Measurements from ENCODE around the gene NCMAP. TPM values are rescaled to one million over a fixed set of nuclear protein-coding genes. Genes with fewer than 3 reads are reported as not detected.

Gene NCMAP
- total and polyA plus RNA-seq, 2 of the 8 experiments (the other 6 are each of a cell fraction or from before 2014, with no cell fraction given), result 0.21 to 0.39 TPM

DNA sequence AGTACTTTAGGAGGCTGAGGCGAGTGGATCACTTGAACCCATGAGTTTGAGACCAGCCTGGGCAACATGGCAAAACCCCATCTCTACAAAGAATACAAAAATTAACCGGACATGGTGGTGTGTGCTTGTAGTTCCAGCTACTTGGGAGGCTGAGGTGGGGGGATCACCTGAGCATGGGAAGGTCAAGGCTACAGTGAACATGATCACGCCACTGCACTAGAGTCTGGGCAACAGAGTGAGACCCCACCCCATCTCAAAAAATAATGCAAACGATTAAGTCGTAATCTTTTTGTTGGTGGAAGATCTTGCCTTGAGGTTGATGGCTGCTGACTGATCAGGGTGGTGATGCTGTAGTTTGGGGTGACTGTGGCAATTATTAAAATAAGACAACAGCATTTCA, 47.0 kb upstream of the NCMAP start:
- Histone ChIP-seq H3K9me3 (ENCODE audit: insufficient read depth in 2 of 2, low read depth in 1 of 2, low read length in 1 of 2) (no peaks in the 10 kb centered on the region), H3K27me3 (replicated peaks in 1 of 4; ENCODE audit: control insufficient read depth in 3 of 4, extremely low read depth in 1 of 4, insufficient read depth in 3 of 4, low read length in 3 of 4) (no peaks in the 10 kb centered on the region), H3K23ac (ENCODE audit: insufficient read length) (no peak overlapping the region), H3K79me1 (ENCODE audit: low read depth, low read length) (peaks cover 2% of the 10 kb centered on the region; the same call in 1 of the 2 replicates), H4K8ac (ENCODE audit: extremely low read depth, insufficient read depth, low read length) (no peak overlapping the region), H3K27ac (ENCODE audit: low read depth, low read length) (no peak overlapping the region), H2AFZ (ENCODE audit: low read length) (no peak overlapping the region), H3K4me3 (ENCODE audit: extremely low read depth in 1 of 4, insufficient read depth in 2 of 4, low read depth in 3 of 4, low read length in 4 of 4) (no peak overlapping the region), H2BK20ac (ENCODE audit: low read length) (no peak overlapping the region), H3K56ac (replicated peaks; ENCODE audit: insufficient read length, low read depth, low read length) (no peak overlapping the region), H2BK5ac (ENCODE audit: low read depth, low read length) (no peak overlapping the region), H4K91ac (replicated peaks; ENCODE audit: insufficient read length, low read length) (no peak overlapping the region), H3K79me2 (ENCODE audit: control insufficient read depth in 1 of 2, insufficient read depth in 2 of 2, low read length in 2 of 2) (no peaks in the 10 kb centered on the region; a peak in 2 of 4 replicates), H3K36me3 (ENCODE audit: control insufficient read depth in 2 of 4, insufficient read depth in 4 of 4, low read length in 3 of 4) (no peaks in the 10 kb centered on the region), H4K5ac (ENCODE audit: insufficient read length, low read depth, low read length) (no peak overlapping the region), H2BK120ac (replicated peaks; ENCODE audit: low read depth, low read length) (no peak overlapping the region), H4K20me1 (replicated peaks in 1 of 2; ENCODE audit: control insufficient read depth in 1 of 2, insufficient read depth in 2 of 2, low read length in 2 of 2) (no peaks in the 10 kb centered on the region), H3K14ac (ENCODE audit: insufficient read length) (no peak overlapping the region), H2BK12ac (ENCODE audit: low read depth, low read length) (no peak overlapping the region), H2AK5ac (ENCODE audit: low read depth, low read length) (no peak overlapping the region), H3K9ac (replicated peaks in 1 of 4; ENCODE audit: extremely low read depth in 1 of 4, low read depth in 3 of 4, low read length in 3 of 4) (no peak overlapping the region), H3K18ac (ENCODE audit: extremely low read depth, low read length) (no peak overlapping the region), H3K4me2 (ENCODE audit: insufficient read depth in 1 of 2, low read depth in 2 of 2, low read length in 2 of 2) (no peak overlapping the region; a peak in 1 of 4 replicates), H2BK15ac (ENCODE audit: low read length) (no peak overlapping the region), H3K4ac (replicated peaks; ENCODE audit: insufficient read length, low read depth, low read length) (no peak overlapping the region), H3K23me2 (ENCODE audit: low read depth, low read length) (no peaks in the 10 kb centered on the region), H3K4me1 (replicated peaks in 1 of 4; ENCODE audit: control insufficient read depth in 3 of 4, insufficient read depth in 4 of 4, low read length in 3 of 4) (peaks cover 0 to 15% (median 8%) of the 10 kb centered on the region in 4 experiments; a peak in 5 of 7 replicates)
- DNase-seq (ENCODE audit: low read depth in 1 of 2, low spot score in 2 of 2), result no peak
- 96% methylated on average over 5 of the region's 5 CpGs; no CpG with 5 or more reads in 1 of the 2 experiments for WGBS, 2 experiments (ENCODE audit: extremely low coverage in 1 of 2, insufficient coverage in 1 of 2, insufficient read length in 1 of 2, insufficient replicate concordance in 2 of 2, low coverage in 1 of 2, low lambda C conversion rate in 2 of 2, missing lambda C conversion rate in 1 of 2)
- ChIA-PET POLR2A (ENCODE audit: partially characterized antibody) (interaction anchor here (1.0 kb wide), 1 partner anchor 16 kb away, joined by 3 read pairs; no protein-coding TSS in a partner anchor), CTCF (ENCODE audit: partially characterized antibody) (interaction anchor here (10.9 kb wide), 1 partner anchor 19 kb away, joined by 85 read pairs; no protein-coding TSS in a partner anchor)
- no peak for FAIRE-seq
- TF ChIP-seq, protein P1, sequence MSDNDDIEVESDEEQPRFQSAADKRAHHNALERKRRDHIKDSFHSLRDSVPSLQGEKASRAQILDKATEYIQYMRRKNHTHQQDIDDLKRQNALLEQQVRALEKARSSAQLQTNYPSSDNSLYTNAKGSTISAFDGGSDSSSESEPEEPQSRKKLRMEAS (IDR thresholded peaks at IDR 0.05), result no peak
- TF ChIP-seq SUZ12 (IDR thresholded peaks at IDR 0.05; ENCODE audit: low read length), result no peak
- TF ChIP-seq BRCA1 (IDR thresholded peaks at IDR 0.05; ENCODE audit: low read depth, low read length), result no peak
- no peak for TF ChIP-seq BACH1 (IDR thresholded peaks at IDR 0.05; ENCODE audit: low read length)
- TF ChIP-seq MAFK (IDR thresholded peaks at IDR 0.05; ENCODE audit: low read depth, low read length), result no peak

Data from H1 (cell line).